DOHH2 (cell line): ENCODE data around the gene FCGR1A.
"Not testable (repeated sequence)": the region's sequence is repeated elsewhere in the genome, so short reads cannot be mapped to it uniquely, and the experiment has no call there.

Experiments
- CTCF ChIP-seq: fragments of 200-600 bp; sonication (generic); IDR thresholded peaks from one replicate; pipeline ENCODE4 v1.5.1; 2014; ENCODE audit warnings: antibody characterized with exemption, mild to moderate bottlenecking, low read depth, low read length; ENCODE audit not compliant: poor library complexity, severe bottlenecking
- EZH2phosphoT487 ChIP-seq: fragments of 200-600 bp; sonication (generic); IDR thresholded peaks from 2 replicates; pipeline ENCODE4 v1.6.1; 2017; ENCODE audit warnings: borderline replicate concordance, mild to moderate bottlenecking, antibody characterized with exemption, low read length, moderate library complexity, mixed read lengths

- not testable (repeated sequence) for TF ChIP-seq EZH2phosphoT487, CTCF
Measured at GRCh38 chr1:149832316-149833126, 50.0 kb downstream of the FCGR1A start.
